LNCAP (cell line): ENCODE results near the gene DEGS2.

Source experiments
- TF ChIP-seq, protein P1 (sequence below): fragments of 450-650 bp; IDR thresholded peaks from 2 replicates; pipeline ENCODE4 v1.5.1; 2017; ENCODE audit warnings: mild to moderate bottlenecking

Gene DEGS2

DNA sequence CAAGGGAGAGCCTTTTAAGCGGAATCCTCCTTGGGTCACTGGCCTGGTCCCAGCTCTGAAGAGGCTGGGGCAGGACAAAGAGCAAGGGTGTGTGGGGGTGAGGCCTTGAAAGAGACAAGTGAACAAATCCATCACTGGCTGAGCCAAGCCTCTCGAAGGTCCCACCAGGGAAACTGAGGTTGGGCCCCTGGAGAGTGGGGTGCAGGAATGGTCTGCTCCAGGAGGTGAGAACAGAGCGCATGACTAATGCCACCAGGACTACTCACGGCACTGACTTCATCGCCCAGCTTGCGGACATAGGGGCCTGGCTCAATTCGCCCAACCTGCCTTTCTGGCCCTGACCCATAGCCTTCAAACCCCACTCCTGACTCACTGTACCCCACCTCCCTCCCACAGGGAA, 19.2 kb upstream of the DEGS2 start:
- TF ChIP-seq, protein P1, sequence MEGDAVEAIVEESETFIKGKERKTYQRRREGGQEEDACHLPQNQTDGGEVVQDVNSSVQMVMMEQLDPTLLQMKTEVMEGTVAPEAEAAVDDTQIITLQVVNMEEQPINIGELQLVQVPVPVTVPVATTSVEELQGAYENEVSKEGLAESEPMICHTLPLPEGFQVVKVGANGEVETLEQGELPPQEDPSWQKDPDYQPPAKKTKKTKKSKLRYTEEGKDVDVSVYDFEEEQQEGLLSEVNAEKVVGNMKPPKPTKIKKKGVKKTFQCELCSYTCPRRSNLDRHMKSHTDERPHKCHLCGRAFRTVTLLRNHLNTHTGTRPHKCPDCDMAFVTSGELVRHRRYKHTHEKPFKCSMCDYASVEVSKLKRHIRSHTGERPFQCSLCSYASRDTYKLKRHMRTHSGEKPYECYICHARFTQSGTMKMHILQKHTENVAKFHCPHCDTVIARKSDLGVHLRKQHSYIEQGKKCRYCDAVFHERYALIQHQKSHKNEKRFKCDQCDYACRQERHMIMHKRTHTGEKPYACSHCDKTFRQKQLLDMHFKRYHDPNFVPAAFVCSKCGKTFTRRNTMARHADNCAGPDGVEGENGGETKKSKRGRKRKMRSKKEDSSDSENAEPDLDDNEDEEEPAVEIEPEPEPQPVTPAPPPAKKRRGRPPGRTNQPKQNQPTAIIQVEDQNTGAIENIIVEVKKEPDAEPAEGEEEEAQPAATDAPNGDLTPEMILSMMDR = no peak

DNA sequence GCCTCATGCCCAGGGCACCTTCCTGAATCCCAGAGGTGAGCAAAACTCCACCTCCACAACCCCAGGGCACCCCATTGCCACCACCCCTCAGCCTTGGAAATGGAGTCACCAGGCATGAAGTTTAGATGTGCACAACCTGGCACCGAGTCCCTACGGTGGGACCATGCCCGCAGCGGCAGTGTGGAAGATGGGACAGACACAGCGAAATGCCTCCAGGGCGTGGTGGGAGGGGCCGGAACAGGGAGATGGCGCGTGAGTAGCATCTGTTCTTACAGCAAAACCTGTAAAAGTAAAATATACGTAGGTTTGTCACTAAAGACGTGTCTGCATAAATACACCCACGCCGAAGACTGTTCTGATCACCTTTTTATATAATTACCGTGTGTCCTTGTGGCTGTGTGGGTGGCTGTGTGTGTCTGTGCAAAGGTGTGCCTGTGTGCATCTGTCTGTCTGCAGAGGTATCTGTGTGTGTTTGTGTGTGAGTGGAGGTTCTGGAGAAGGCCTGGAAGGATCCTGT, 17.4 kb upstream of the DEGS2 start:
- TF ChIP-seq, protein P1 = no peak

DNA sequence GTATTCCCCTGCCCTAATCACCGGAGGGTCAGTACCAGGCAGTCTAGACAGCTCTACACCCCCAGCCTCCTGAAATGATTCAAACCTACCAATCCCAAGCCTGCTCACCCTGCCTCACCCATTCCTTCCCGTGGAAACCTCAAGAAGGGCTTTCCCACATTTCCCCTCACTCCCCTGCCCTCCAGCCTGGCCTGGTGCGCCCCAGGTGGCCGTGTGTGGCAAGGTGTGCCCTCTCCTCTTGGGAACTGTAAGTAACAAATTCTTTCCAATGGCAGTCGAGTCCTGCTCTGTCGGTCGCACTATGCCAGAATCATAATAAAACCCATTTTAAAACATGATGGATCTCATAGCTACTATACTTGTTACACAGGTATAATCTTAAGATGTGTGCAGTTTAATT, 13.9 kb upstream of the DEGS2 start:
- TF ChIP-seq, protein P1 = no peak

DNA sequence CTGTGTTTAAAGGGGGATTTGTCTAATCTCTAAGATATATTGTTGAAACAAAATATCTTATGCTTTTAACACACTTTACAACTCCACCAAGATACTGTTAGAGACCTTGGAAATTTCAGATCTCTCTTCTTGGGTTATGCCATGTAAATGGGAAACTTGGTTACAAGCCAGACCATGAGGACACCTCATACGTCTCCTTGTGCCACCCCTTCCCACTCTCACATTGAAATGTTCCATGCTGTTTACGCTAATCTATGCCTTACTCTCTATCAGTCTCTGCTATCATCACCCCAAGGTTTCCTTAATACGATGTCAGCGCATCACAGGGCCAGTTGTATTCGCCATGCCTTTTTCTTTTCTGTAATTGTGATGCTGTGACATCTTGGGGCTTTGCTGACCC, 13.4 kb upstream of the DEGS2 start:
- TF ChIP-seq, protein P1 = no peak

DNA sequence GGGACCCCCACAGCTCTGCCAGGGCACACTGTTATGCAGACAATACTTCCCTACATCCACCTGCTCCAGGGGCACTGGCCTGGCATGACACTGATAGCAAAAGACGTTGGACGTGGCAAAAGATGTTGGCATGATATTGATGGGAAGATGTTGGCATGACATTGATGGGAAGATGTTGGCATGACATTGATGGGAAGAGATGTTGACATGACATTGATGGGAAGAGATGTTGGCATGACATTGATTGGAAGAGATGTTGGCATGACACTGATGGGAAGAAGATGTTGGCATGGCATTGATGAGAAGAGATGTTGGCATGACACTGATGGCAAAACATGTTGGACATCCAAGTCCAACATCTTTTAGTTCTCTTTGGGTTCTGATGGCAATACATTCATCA, 11.4 kb upstream of the DEGS2 start:
- TF ChIP-seq, protein P1 = no peak

DNA sequence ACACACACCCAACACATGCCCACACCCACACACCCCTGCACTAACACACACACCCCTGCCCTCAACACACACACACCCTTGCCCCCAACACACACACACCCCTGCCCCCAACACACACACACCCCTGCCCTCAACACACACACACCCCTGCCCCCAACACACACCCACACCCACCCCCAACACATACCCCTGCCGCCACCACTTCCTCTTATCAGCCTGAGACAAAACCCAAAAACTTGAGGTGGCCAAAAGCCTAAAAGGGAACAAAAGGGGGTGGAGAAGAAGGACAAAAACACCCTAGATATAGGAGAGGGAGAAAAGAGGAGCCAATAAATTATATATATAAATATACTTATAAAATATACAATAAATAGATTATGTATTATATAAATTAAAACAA, 9.1 kb upstream of the DEGS2 start:
- TF ChIP-seq, protein P1 = no peak

DNA sequence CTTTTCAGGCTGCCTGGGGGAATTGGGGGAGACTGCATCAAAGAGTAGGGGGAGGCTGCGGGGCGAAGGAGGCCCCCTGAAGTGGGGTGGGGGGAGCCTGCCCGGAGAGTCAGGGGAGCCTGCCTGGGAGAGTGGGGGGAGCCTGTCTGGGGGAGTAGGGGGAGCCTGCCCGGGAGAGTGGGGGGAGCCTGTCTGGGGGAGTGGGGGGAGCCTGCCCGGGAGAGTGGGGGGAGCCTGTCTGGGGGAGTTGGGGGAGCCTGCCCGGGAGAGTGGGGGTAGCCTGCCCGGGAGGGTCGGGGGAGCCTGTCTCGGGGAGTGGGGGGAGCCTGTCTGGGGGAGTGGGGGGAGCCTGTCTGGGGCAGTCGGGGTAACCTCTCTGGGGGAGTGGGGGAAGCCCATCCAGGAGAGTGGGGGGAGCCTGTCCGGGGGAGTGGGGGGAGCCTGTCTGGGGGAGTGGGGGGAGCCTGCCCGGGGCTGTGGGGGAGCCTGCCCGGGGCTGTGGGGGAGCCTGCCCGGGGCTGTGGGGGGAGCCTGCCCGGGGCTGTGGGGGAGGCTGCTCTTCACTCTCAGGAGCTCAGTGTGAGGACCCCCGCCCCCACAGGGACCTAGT, 6.5 kb upstream of the DEGS2 start:
- TF ChIP-seq, protein P1 = no peak

DNA sequence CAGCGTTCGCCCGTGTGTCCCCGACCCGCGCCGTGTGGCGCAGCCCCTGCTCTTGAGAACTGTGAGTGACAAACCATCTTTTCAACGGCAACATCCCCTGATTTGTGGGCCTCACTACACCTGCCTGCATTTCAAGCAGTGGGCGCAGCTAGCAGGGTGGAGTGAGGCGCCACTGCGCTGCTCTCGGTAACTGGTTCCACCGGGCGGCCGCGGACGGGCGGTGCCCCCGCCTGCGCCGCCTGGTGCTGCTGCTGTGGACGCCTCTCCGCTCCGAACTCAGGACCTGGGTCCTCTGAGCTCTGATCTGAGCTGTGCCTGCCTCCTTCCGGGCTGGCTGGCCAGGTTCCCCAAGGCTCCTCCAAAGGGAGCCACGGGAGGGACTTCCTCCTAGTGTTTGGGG, 5.9 kb upstream of the DEGS2 start:
- TF ChIP-seq, protein P1 = no peak
